Panc1 (cell line): ENCODE data around the gene ZSCAN12. TPM values are rescaled to one million over a fixed set of nuclear protein-coding genes. Genes with fewer than 3 reads are reported as not detected.
"Not testable (repeated sequence)": the region's sequence is repeated elsewhere in the genome, so short reads cannot be mapped to it uniquely, and the experiment has no call there.

Experiments used
- ATAC-seq: fragments of 200-7000 bp; cut with Tn5 transposase; 2 replicates; pipeline ENCODE4 v1.9.1; 2020; ENCODE audit warnings: mild to moderate bottlenecking, moderate library complexity
- BruUV-seq: library from RNA; stranded (reverse); fragments of 400-500 nt; replicated peaks from 2 replicates; lab custom pipeline; 2021; lab: Mats Ljungman, UMichigan
- CTCF ChIA-PET: fragments of 300-600 bp; sonication (Branson Sonifier 250); formaldehyde crosslinking; loops from one replicate; lab custom pipeline; 2022; ENCODE audit warnings: antibody characterized with exemption; lab: Charles Lee
- POLR2A ChIA-PET: fragments of 300-600 bp; sonication (Branson Sonifier 250); formaldehyde crosslinking; loops from one replicate; lab custom pipeline; 2022; ENCODE audit warnings: antibody characterized with exemption; lab: Charles Lee
- DNase-seq: peaks from one replicate; pipeline ENCODE4 v3.0.0-alpha.2; 2010; ENCODE audit warnings: low read depth, low spot score
- H3K27ac ChIP-seq: 2 replicates; pipeline ENCODE4 v1.5.1; 2011; ENCODE audit warnings: mild to moderate bottlenecking, low read length, inconsistent platforms
- H3K27me3 ChIP-seq: fragments of 200-500 bp; sonication (Bioruptor generic); 2 replicates; pipeline ENCODE4 v1.6.0; 2014; ENCODE audit warnings: low read length, inconsistent platforms; ENCODE audit not compliant: control insufficient read depth, insufficient read depth
- H3K36me3 ChIP-seq: fragments of 200-500 bp; sonication (Bioruptor generic); 2 replicates; pipeline ENCODE4 v1.5.1; 2014; ENCODE audit warnings: inconsistent platforms, mild to moderate bottlenecking, low read length, moderate library complexity; ENCODE audit not compliant: control insufficient read depth, insufficient read depth
- H3K4me1 ChIP-seq: 2 replicates; pipeline ENCODE4 v1.5.1; 2011; ENCODE audit warnings: inconsistent platforms, mild to moderate bottlenecking, low read length, moderate library complexity; ENCODE audit not compliant: control insufficient read depth, insufficient read depth
- H3K4me3 ChIP-seq, 2 experiments: 2 replicates each; pipeline ENCODE4 v1.5.1; 2011 to 2012; ENCODE audit warnings: low read depth in 2 of 2, low read length in 2 of 2, mild to moderate bottlenecking in 2 of 2, inconsistent platforms in 1 of 2, moderate library complexity in 1 of 2
- H3K9me3 ChIP-seq: fragments of 200-500 bp; sonication (Bioruptor generic); 2 replicates; pipeline ENCODE4 v1.5.1; 2014; ENCODE audit warnings: low read depth, mild to moderate bottlenecking, inconsistent platforms, low read length, moderate library complexity; ENCODE audit not compliant: control insufficient read depth, insufficient read depth
- CTCF ChIP-seq: fragments of 450-650 bp; IDR thresholded peaks from 2 replicates; pipeline ENCODE4 v1.5.1; 2017; ENCODE audit warnings: mild to moderate bottlenecking
- POLR2AphosphoS5 ChIP-seq: IDR thresholded peaks from 2 replicates; pipeline ENCODE4 v1.6.1; 2012; ENCODE audit warnings: mild to moderate bottlenecking, low read depth, low read length, moderate library complexity
- REST ChIP-seq, 2 experiments: IDR thresholded peaks; 2 replicates each; pipeline ENCODE4 v1.6.1; 2011 to 2012; ENCODE audit warnings: low read depth in 2 of 2, control low read depth in 1 of 2, low read length in 1 of 2, mild to moderate bottlenecking in 1 of 2, moderate library complexity in 1 of 2; ENCODE audit not compliant: insufficient read depth in 1 of 2
- SIN3A ChIP-seq: IDR thresholded peaks from 2 replicates; pipeline ENCODE4 v1.6.1; 2012; ENCODE audit warnings: low read depth, mild to moderate bottlenecking, low read length, moderate library complexity, borderline replicate concordance; ENCODE audit not compliant: insufficient read depth
- TCF7L2 ChIP-seq: IDR thresholded peaks from 2 replicates; pipeline ENCODE4 v1.6.1; 2011; ENCODE audit warnings: mild to moderate bottlenecking, low read depth, low read length, inconsistent platforms
- in situ Hi-C: cut with HindIII; loops from 2 replicates; pipeline ENCODE4 v1.10.0; 2016; ENCODE audit warnings: low sequenced_read_pairs, low pct_unique_long_range_greater_than_20kb
- intact Hi-C: fragments of 100-400 bp; cut with micrococcal nuclease; formaldehyde crosslinking; loops from one replicate; pipeline ENCODE4 v1.10.0; 2022; ENCODE audit not compliant: unreplicated experiment
- total RNA-seq: library from RNA; stranded (reverse); gene quantifications from one replicate; pipeline ENCODE4 v1.2.1, GENCODE V29; 2021; ENCODE audit not compliant: unreplicated experiment

The ZSCAN12 gene
- total RNA-seq, 1 experiment from 2014 or later: 3.2 TPM

DNA sequence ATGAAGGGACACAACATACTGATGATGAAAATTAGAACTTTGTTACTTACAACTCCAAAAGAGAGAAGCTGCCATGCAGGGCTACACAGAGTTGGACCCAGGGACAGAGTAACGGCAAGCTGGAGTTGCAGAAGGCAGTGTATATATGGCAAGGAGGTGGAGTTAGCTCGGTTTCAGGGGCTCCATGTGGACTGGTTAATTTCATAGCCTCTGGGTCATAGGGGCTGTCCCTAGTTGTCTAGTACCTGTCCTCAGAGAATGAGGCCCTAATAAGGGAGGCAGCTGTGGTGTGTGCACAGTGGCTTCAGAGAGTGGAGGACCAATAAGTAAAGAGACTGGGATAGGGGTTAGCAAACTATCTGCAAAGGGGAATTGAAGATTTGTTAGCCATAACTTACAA, 7.9 kb upstream of the ZSCAN12 start:
- no peaks in the 10 kb centered on the region for H3K4me1 ChIP-seq

GRCh38 chr6:28403923-28404322, 4.4 kb upstream of the ZSCAN12 start:
- ATAC-seq, H3K27ac ChIP-seq, POLR2A ChIA-PET, BruUV-seq, DNase-seq, H3K4me1 ChIP-seq, H3K4me3 ChIP-seq, H3K27me3 ChIP-seq, in situ Hi-C loops, H3K9me3 ChIP-seq, H3K36me3 ChIP-seq, CTCF ChIA-PET, intact Hi-C loops: not testable (repeated sequence)

More for the DNA sequence above, 7.9 kb upstream of the ZSCAN12 start:
- Histone ChIP-seq H3K4me3 (no peak overlapping the region), H3K9me3 (no peaks in the 10 kb centered on the region), H3K27me3 (peaks cover 3% of the 10 kb centered on the region; the same call in 1 of the 2 replicates), H3K27ac (no peak overlapping the region), H3K36me3 (no peaks in the 10 kb centered on the region)
- CTCF ChIA-PET: no interaction called here
- ATAC-seq (no peak), DNase-seq (no peak)
- TF ChIP-seq REST (IDR thresholded peaks at IDR 0.05; ENCODE audit: insufficient read depth in 1 of 2, low read depth in 2 of 2, low read length in 1 of 2): no peak
- TF ChIP-seq POLR2AphosphoS5: no peak
- TF ChIP-seq SIN3A: no peak
- TF ChIP-seq CTCF: no peak
- TF ChIP-seq TCF7L2: no peak
- in situ Hi-C loops (no loop called here), intact Hi-C loops (no loop called here)
- BruUV-seq: no TSS peak
- POLR2A ChIA-PET: no interaction called here

DNA sequence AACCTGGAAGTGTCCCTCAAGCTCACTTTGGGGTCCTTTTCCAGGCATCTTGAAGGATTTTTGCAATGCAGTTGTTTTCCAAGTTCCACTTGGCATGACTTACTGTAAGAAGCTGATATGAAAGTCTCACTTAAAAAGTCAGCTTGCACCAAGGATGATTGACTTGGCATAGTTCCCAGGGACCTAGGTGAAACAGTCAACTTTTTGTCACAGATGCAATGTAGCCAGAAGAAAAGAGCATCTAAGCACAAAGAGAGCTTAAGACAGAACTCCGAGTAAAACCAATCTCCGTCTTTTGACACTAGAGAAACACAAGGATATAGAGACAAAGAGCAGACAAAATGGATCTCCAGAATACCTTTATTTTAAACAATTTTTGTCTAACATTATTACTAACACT, 2.6 kb upstream of the ZSCAN12 start:
- no peaks in the 10 kb centered on the region for H3K36me3 ChIP-seq
- DNase-seq: no peak
- intact Hi-C loops: no loop called here
- peaks cover 4% of the 10 kb centered on the region; the same call in 1 of the 2 replicates for H3K27me3 ChIP-seq
- TF ChIP-seq REST (IDR thresholded peaks at IDR 0.05; ENCODE audit: insufficient read depth in 1 of 2, low read depth in 2 of 2, low read length in 1 of 2): no peak
- no TSS peak for BruUV-seq
- POLR2A ChIA-PET: interaction anchor here (0.6 kb wide), 1 partner anchor 390 kb away, joined by 3 read pairs; no protein-coding TSS in a partner anchor
- in situ Hi-C loops: no loop called here
- H3K4me3 ChIP-seq: no peak overlapping the region
- H3K4me1 ChIP-seq: no peaks in the 10 kb centered on the region
- CTCF ChIA-PET: no interaction called here
- ATAC-seq: no peak
- H3K9me3 ChIP-seq: no peaks in the 10 kb centered on the region
- H3K27ac ChIP-seq: no peak overlapping the region
